Left cardiac atrium (tissue), 4 donors: ENCODE data around the gene COL4A1. TPM values are rescaled to one million over a fixed set of nuclear protein-coding genes. Genes with fewer than 3 reads are reported as not detected.
A peak's percentile ranks its signal among the peaks of the same experiment; 100 is the strongest.

Experiments used
- ATAC-seq, 2 donors: fragments of 200-7000 bp; cut with Tn5 transposase; one replicate each; pipeline ENCODE4 v1.9.1; 2020; ENCODE audit warnings: mild to moderate bottlenecking in 2 of 2, moderate library complexity in 2 of 2
- DNase-seq: peaks from one replicate; pipeline ENCODE4 v3.0.0-alpha.2; 2020
- intact Hi-C, 2 donors: fragments of 100-400 bp; cut with DNase I; formaldehyde crosslinking; loops; one replicate each; pipeline versions ENCODE4 v1.14.1 to v1.15.1; 2022 to 2023
- total RNA-seq, 2 donors: library from RNA; stranded (reverse); fragmentation: NEBNext Ultra II Directional; extraction: Animal tissue kit (Norgen Biotek cat#: 25700); gene quantifications; one replicate each; pipeline ENCODE4 v1.2.1, GENCODE V29; 2021
- donor health status: DM: no; HTN: yes; CAD: no.
- donor health status: DM: no; HTN: yes; CAD: no; lungs with severe emphysema.
- donor health status: DM: yes; HTN: yes; CAD: no.
- donor health status: Dilated cardiomyopathy.

COL4A1 gene
- total RNA-seq, 2 donors from 2014 or later = 210 to 456 TPM

GRCh38 chr13:110227864-110228643 lies 78.9 kb downstream of the COL4A1 start:
- no peak for DNase-seq
- ATAC-seq = no peak
- intact Hi-C loops = loop anchor here in 1 of 2 donors (5.0 to 10.0 kb wide), 2 partner anchors 79 to 207 kb away; partner anchors contain the start of genes COL4A1 and COL4A2

DNA sequence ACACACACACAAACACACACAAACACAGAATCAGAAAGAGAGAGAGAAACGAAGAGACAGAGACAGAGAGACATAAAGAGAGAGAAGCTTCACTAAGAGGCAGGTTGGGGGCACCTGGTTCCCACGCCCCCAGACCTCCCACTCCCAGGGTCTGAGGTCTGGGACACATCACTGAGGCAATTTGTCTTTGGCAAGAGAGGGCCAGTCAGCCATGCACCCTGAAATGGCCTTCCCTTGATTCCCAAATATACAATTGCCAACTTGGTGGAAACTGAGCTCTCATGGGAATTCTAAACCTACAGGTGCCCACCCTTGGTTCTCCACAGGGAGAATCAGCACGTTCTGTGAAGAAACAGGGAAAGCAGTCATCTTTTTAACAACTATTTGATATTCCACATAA lies 79.5 kb downstream of the COL4A1 start:
- ATAC-seq = no peak
- intact Hi-C loops = loop anchor here in 1 of 2 donors (5.0 to 10.0 kb wide), 2 partner anchors 80 to 207 kb away; partner anchors contain the start of genes COL4A1 and COL4A2
- no peak for DNase-seq

DNA sequence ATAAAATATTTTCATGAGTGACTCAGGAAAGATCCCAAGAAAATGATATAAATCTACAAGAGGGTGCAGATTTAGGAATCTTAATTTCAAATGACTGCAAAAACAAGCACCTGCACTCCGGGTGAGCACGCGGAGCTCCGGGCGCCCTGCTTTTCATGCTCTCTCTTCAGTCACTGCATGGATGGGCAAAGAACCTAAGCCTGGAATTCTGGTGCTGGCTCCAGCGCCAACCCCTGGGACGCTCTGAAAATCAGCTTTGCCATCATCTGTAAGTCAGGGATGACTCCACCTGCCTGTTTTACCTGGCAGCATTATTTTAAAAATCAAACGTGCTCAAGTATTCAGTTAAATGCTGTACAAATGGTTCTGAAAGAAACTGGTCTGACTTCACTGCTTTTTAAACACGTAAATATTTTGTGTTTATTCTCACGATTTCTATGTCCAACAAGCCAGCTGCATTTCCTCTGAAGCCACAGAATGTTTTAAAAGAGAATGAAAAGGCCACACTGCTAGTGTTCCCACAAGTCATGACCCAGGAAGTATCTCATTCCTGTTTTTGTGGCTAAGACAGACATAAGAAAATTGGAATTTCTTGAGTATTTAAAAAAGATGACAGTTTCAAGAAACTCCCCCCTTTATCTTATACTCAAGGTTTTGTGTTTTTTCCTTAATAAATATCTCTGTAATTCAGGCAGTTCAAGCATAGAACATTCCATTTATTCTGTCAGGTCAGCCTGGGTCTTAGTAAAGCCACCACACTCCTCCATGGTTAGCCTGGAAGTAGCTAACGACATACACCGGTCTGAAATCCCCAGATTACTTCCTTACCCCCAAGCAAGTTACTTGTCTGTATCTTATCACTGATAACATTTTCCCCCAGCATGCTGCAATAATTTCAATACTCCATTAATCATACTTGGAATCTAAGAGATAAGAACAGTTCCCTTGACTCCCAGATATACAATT lies 81.1 kb downstream of the COL4A1 start:
- DNase-seq = no peak
- intact Hi-C loops = loop anchor here in 1 of 2 donors (5.0 to 10.0 kb wide), 2 partner anchors 81 to 209 kb away; partner anchors contain the start of genes COL4A1 and COL4A2
- no peak for ATAC-seq

DNA sequence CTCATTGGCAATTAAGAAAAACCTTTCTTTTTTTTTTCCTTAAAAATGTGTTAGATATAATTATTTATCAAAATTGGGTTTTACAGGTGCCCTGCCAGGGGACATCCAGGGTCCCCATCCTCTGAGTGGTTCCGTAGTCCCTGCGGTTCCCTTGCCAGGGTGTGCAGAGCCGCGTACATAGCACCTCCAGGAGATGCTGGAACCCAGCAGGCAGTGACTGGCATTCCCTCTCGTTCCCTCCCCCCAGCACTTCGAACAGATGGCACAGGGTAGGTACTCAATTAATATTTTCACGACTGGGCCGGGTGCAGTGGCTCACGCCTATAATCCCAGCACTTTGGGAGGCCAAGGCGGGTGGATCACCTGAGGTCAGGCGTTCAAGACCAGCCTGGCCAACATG lies 82.0 kb downstream of the COL4A1 start:
- no peak for ATAC-seq
- intact Hi-C loops = loop anchor here in 1 of 2 donors (5.0 to 10.0 kb wide), 2 partner anchors 82 to 210 kb away; partner anchors contain the start of genes COL4A1 and COL4A2

GRCh38 chr13:110224519-110224918 lies 82.4 kb downstream of the COL4A1 start:
- no peak for ATAC-seq
- intact Hi-C loops = loop anchor here in 1 of 2 donors (10.0 kb wide), 1 partner anchor 210 kb away; no protein-coding TSS in a partner anchor
- DNase-seq = no peak

More for the DNA sequence above, 82.0 kb downstream of the COL4A1 start:
- no peak for DNase-seq

- intact Hi-C loops = loop anchor here (2.0 to 10.0 kb wide), 2 partner anchors 191 to 213 kb away; no protein-coding TSS in a partner anchor
- DNase-seq = no peak
These were observed 85.4 kb downstream of the COL4A1 start for GRCh38 chr13:110221406-110222117.

DNA sequence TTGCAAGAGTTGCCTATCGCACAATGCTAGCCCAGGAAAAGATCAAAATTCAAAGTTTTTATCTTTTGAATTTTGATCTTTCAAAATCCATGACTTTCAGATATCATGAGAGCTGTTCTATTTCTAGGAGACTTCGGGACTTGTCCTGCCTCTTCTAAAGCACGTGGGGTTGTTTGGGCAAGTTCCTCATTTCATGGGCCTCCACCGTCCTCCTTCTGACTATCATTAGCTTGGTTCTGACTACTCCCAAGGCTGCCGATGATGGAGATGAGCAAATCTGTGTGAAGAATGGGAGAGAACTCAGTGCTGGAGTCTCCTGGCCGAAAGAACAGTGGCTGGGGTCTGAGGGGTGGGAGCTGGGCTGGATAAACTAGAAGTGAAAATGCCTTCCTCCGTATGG lies 86.5 kb downstream of the COL4A1 start:
- ATAC-seq (no peak), DNase-seq (no peak)
- intact Hi-C loops = loop anchor here in 1 of 2 donors (10.0 kb wide), 1 partner anchor 214 kb away; no protein-coding TSS in a partner anchor

More at GRCh38 chr13:110221406-110222117, 85.4 kb downstream of the COL4A1 start:
- peak; percentile 48 to 70 for ATAC-seq

DNA sequence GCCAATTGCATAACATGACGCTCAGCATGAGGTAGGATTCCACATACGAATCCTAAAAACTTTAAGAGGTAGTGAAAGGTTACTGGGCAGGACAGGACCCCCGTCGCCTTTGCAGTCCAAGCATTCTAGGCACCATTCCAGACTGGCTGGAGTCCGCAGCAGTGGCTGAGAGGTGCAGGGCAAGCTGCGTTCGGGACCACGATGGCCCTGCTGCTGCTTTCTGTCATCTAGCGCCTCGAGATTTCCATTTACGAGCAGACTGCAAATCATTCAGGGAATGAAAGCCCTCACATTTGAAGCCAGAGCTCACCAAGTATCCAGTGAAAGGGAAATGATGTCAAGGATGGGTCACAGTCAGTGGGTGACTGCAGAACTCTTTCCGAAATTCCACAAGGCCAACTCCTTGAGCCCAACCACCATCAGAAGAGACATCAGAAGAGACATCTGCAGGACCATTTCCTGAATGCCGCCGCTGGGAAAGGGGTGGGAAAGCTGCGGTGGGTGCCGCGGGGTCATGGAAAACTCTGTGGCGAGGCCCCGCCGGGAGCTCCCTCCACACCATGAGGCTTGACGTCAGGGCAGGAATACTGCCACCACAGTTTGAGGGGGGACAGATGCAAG lies 88.3 kb downstream of the COL4A1 start:
- intact Hi-C loops = no loop called here
- DNase-seq (peak; percentile 48), ATAC-seq (peak in 1 of 2 donors; percentile 10)

DNA sequence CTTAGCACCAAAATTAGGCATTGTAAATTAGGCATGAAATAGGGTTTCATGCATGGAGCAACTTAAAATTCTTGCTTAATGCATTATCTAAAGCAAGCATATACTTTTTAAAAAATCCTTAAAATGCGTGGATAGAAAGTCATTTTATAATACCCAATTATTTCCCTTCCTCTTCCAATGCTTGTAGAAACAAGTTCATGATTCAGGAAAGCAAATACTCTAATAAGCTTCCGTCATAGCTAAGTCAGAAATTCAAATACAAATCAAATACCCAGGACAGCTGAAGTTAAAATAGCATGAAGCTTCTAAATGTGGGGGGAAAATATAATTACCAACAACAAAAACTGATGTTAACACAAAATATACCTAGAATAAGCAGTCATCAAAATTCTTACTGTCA lies 89.1 kb downstream of the COL4A1 start:
- no peak for DNase-seq
- intact Hi-C loops = no loop called here
- ATAC-seq = no peak

- intact Hi-C loops = no loop called here
- DNase-seq (no peak), ATAC-seq (peak in 1 of 2 donors; percentile 5)
These were observed 89.9 kb downstream of the COL4A1 start for GRCh38 chr13:110217085-110217484.

DNA sequence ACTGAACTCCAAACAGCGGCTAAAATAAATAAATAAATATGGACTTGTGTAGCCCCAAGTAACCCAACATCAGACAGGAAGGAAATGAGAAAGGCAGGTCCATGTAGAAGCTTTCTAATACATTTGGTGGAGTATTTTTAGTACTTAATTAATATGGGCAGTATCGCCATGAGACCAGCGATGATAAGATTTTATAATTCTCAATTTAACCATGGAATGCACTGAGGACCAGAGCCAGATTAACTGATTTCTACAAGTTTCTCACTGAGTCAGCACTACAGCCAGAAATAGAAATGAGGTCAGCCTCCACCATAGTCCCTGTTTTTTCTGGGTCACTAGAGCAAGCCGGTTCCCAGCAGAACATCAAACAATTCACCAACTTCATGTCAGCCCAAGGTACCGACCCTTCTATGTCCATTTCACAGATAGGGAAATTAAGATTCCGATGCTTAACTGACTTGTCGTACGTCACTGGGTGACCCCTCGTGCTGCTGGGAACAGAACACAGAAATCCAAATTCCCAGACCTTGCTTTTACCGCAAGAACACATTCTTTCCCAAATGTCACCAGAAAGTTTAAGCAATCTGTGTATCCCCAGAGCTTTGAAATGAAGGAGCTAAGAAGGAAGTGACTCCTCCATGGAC lies 90.4 kb downstream of the COL4A1 start:
- intact Hi-C loops = no loop called here
- DNase-seq (peak; percentile 64), ATAC-seq (peak; percentile 66)

GRCh38 chr13:110216006-110216397 lies 91.0 kb downstream of the COL4A1 start:
- DNase-seq (no peak), ATAC-seq (peak; percentile 11 to 24)
- intact Hi-C loops = no loop called here

- intact Hi-C loops = no loop called here
- no peak for ATAC-seq
- no peak for DNase-seq
These were observed 91.4 kb downstream of the COL4A1 start for GRCh38 chr13:110215606-110216005.

DNA sequence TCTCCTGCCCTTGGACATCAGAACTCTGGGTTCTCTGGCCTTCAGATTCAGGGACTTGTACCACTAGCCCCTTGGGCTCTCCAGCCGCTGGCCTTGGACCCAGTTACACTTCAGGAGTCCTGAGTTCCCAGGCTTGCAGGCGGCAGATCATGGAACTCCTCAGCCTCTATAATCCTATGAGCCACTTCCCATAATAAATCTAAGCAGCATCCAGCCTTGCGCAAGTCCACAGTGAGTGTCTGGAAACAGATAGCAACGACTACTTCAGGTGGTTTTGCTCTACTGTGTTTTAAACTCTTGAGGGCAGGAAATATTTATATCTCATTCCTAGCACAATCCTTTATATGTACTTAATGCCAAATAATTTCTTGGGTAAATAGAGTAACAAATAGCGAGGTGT lies 92.3 kb downstream of the COL4A1 start:
- ATAC-seq = no peak
- intact Hi-C loops = no loop called here

DNA sequence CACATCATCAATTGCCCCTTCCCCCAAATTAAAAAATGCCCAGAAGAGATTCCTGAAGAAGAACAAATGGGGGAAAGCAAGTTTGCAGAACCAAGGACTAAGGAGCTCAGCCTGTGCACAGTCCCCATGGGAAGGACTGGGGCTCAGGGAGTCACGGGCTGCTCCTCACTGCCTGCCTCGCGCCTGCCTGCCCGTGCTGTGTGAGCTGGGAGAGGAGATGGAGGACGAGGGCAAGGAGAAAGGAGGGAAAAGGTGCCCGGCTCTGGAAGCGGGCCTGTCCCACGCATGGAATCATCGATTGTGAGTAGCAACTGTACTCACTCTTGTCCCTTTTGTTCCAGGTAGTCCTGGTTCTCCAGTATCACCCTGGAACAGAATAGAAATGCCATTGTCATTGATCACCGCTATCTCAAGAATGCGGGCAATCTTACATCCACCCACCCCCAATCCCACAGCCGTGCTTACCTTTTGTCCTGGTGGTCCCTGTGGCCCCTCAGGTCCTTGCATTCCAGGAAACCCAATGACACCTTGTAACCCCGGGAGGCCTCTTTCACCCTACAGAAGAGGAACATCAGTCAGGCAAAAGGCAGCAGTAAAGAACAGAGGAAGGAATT lies 93.4 kb downstream of the COL4A1 start:
- intact Hi-C loops = no loop called here
- DNase-seq (no peak), ATAC-seq (no peak)

More for the DNA sequence above, 92.3 kb downstream of the COL4A1 start:
- DNase-seq = no peak

GRCh38 chr13:110212529-110212928 lies 94.4 kb downstream of the COL4A1 start:
- intact Hi-C loops = no loop called here

DNA sequence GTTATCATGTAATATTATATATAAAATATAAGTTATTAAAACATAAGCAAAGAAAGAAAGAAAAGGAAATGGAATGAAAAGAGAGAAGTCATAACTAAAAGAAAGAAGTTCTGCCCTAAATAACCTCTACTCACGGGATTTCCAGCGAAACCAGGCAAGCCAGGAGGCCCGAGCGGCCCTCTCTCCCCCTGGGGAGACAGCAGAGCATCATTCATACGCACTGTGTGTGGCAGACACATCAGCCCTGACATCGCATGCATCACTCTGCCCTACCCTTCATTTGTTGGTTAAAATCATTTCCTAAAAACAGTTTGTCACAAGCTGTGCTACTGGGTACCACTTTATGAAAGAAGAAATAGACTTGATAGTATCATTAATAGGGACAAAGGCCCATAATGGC lies 95.2 kb downstream of the COL4A1 start:
- ATAC-seq (no peak), DNase-seq (no peak)
- intact Hi-C loops = no loop called here

More at GRCh38 chr13:110212529-110212928, 94.4 kb downstream of the COL4A1 start:
- no peak for ATAC-seq
- no peak for DNase-seq
